Central memory CD8-positive, alpha-beta T cell (primary cell): ENCODE results near the gene SOS1.
"Not testable (repeated sequence)": the region's sequence is repeated elsewhere in the genome, so short reads cannot be mapped to it uniquely, and the experiment has no call there.

ENCODE experiments used
- ATAC-seq: fragments of 150-1000 bp; cut with Tn5 transposase; replicated peaks from 2 replicates; pipeline ENCODE4 v1.10.0; 2022; ENCODE audit warnings: mild to moderate bottlenecking, moderate FRiP score, moderate number of reproducible peaks; ENCODE audit not compliant: poor library complexity, severe bottlenecking; ENCODE audit errors: extremely low read depth
- DNase-seq, 2 donors: peaks; one replicate each; pipeline ENCODE4 v3.0.0; 2021; ENCODE audit warnings: low spot score in 2 of 2
- H3K27ac Mint-ChIP-seq: one replicate; pipeline ENCODE4 v1.8.0; 2022; ENCODE audit warnings: low read depth, mild to moderate bottlenecking, moderate library complexity, mixed read lengths
- H3K27me3 Mint-ChIP-seq: one replicate; pipeline ENCODE4 v1.8.0; 2022; ENCODE audit warnings: mixed read lengths
- H3K36me3 Mint-ChIP-seq: one replicate; pipeline ENCODE4 v1.8.0; 2022; ENCODE audit warnings: mild to moderate bottlenecking, moderate library complexity, mixed read lengths; ENCODE audit not compliant: insufficient read depth
- H3K4me1 Mint-ChIP-seq: one replicate; pipeline ENCODE4 v1.8.0; 2022; ENCODE audit warnings: mixed read lengths
- H3K4me3 Mint-ChIP-seq: one replicate; pipeline ENCODE4 v1.8.0; 2022; ENCODE audit warnings: mild to moderate bottlenecking, moderate library complexity, mixed read lengths
- H3K9me3 Mint-ChIP-seq: one replicate; pipeline ENCODE4 v1.8.0; 2022; ENCODE audit warnings: mixed read lengths

Gene SOS1

GRCh38 chr2:38937548-38937947 lies 183.3 kb downstream of the SOS1 start:
- ATAC-seq (no peak), DNase-seq (no peak)
- H3K4me1 Mint-ChIP-seq = no peaks in the 10 kb centered on the region
- H3K27ac Mint-ChIP-seq = no peak overlapping the region
- no peaks in the 10 kb centered on the region for H3K9me3 Mint-ChIP-seq
- H3K27me3 Mint-ChIP-seq = peaks cover 26% of the 10 kb centered on the region
- H3K4me3 Mint-ChIP-seq = no peak overlapping the region
- H3K36me3 Mint-ChIP-seq = no peaks in the 10 kb centered on the region

GRCh38 chr2:38936516-38936915 lies 184.3 kb downstream of the SOS1 start:
- DNase-seq, H3K4me3 Mint-ChIP-seq: not testable (repeated sequence)

GRCh38 chr2:38935568-38936172 lies 185.2 kb downstream of the SOS1 start:
- Mint-ChIP-seq H3K9me3 (no peaks in the 10 kb centered on the region), H3K36me3 (no peaks in the 10 kb centered on the region), H3K4me3 (no peak overlapping the region), H3K4me1 (no peaks in the 10 kb centered on the region), H3K27me3 (peaks cover 18% of the 10 kb centered on the region), H3K27ac (no peak overlapping the region)
- no peak for DNase-seq
- no peak for ATAC-seq

More at GRCh38 chr2:38936516-38936915, 184.3 kb downstream of the SOS1 start:
- not testable (repeated sequence) for H3K36me3 Mint-ChIP-seq, H3K9me3 Mint-ChIP-seq, H3K27ac Mint-ChIP-seq, ATAC-seq, H3K4me1 Mint-ChIP-seq
- H3K27me3 Mint-ChIP-seq = peaks cover 18% of the 10 kb centered on the region

GRCh38 chr2:38934742-38935141 lies 186.1 kb downstream of the SOS1 start:
- DNase-seq (no peak), ATAC-seq (no peak)
- H3K36me3 Mint-ChIP-seq = no peaks in the 10 kb centered on the region
- no peaks in the 10 kb centered on the region for H3K4me1 Mint-ChIP-seq
- H3K4me3 Mint-ChIP-seq = no peak overlapping the region
- no peaks in the 10 kb centered on the region for H3K9me3 Mint-ChIP-seq
- no peak overlapping the region for H3K27ac Mint-ChIP-seq
- H3K27me3 Mint-ChIP-seq = peaks cover 18% of the 10 kb centered on the region

GRCh38 chr2:38933653-38934052 lies 187.2 kb downstream of the SOS1 start:
- DNase-seq = no peak
- no peak overlapping the region for H3K27ac Mint-ChIP-seq

GRCh38 chr2:38932586-38932985 lies 188.3 kb downstream of the SOS1 start:
- Mint-ChIP-seq H3K4me1 (no peaks in the 10 kb centered on the region), H3K36me3 (no peaks in the 10 kb centered on the region)

More at GRCh38 chr2:38933653-38934052, 187.2 kb downstream of the SOS1 start:
- Mint-ChIP-seq H3K36me3 (no peaks in the 10 kb centered on the region), H3K9me3 (no peaks in the 10 kb centered on the region), H3K4me1 (no peaks in the 10 kb centered on the region), H3K27me3 (peaks cover 18% of the 10 kb centered on the region), H3K4me3 (no peak overlapping the region)
- no peak for ATAC-seq

More at GRCh38 chr2:38932586-38932985, 188.3 kb downstream of the SOS1 start:
- H3K27ac Mint-ChIP-seq = no peak overlapping the region
- H3K27me3 Mint-ChIP-seq = peaks cover 18% of the 10 kb centered on the region
- ATAC-seq (no peak), DNase-seq (no peak)
- no peaks in the 10 kb centered on the region for H3K9me3 Mint-ChIP-seq
- H3K4me3 Mint-ChIP-seq = no peak overlapping the region
